Measurements from ENCODE around the gene ANKRD13D.

ANKRD13D gene

DNA sequence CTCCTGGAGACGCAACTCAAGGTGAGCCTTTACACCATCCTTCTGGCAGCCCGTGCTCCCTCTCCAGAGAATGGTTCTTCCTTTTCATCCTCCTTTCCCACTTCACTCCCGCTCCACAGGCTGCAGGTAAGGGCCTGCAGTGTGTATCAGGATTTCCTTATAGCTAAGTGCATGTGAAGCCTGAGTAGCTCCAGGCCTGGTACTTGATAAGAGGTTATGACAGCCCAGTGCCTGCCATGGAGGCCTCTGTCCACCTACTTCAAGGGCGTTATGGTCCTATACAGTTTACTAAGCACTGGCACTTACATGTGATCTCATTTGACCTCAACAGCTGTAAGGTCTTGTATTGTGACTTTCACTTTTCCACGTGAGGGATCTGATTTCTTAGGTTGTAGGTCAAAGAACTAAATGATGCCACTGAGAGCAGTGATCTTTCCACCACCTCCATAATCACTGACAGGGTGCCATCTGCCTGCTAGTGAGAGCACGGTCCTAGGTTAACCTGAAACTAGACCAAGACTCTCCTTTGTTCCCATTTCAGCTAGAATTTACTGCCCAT lies 32.3 kb downstream of the ANKRD13D start:
- FAIRE-seq, result no peak

DNA sequence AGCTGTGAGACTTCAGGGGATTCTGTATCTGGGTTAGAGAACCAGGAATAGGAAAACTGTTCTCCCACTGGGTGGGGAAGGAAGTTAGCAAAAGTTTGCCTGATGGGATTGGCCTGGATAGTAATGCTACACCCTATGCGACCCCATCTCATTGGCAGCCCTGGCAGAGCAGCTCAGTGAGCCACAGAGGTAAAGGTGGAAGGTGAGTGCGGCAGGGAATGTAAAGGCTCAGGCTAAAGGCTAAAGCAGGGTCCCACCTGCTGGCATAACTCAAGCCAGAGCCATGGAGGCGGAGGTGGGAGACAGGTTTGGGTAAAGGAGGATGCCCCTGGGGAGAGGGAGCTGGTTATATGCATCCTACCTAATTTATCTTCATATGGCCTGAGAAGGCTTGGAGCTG lies 32.9 kb downstream of the ANKRD13D start:
- no peak for FAIRE-seq

GRCh38 chr11:67323526-67323925 lies 34.4 kb downstream of the ANKRD13D start:
- no peak for FAIRE-seq

- FAIRE-seq, result no peak
Observed at GRCh38 chr11:67332081-67332691, 43.1 kb downstream of the ANKRD13D start.

- FAIRE-seq, result no peak
Observed at GRCh38 chr11:67337257-67337656, 48.2 kb downstream of the ANKRD13D start.

DNA sequence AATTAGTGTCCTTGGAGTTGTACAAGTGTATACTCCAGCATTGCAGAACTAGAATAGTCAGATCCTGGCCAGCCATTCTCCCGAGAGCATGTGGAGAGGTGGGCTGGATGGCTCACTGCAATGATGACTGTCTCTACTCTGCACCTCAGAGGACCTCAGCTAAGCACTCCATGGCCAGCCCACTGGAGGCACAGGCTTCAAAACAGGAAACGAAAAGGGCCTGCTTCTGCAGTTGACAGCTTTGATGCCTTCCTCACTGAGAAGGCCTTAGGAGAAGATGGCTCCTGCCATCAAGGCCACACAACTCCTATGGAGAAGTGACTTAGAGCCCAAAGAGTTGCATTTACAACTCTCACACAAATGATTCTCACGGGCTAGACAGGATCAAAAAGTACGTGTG lies 55.2 kb downstream of the ANKRD13D start:
- FAIRE-seq, result no peak

- no peak for FAIRE-seq
Observed at GRCh38 chr11:67345247-67345919, 56.3 kb downstream of the ANKRD13D start.

DNA sequence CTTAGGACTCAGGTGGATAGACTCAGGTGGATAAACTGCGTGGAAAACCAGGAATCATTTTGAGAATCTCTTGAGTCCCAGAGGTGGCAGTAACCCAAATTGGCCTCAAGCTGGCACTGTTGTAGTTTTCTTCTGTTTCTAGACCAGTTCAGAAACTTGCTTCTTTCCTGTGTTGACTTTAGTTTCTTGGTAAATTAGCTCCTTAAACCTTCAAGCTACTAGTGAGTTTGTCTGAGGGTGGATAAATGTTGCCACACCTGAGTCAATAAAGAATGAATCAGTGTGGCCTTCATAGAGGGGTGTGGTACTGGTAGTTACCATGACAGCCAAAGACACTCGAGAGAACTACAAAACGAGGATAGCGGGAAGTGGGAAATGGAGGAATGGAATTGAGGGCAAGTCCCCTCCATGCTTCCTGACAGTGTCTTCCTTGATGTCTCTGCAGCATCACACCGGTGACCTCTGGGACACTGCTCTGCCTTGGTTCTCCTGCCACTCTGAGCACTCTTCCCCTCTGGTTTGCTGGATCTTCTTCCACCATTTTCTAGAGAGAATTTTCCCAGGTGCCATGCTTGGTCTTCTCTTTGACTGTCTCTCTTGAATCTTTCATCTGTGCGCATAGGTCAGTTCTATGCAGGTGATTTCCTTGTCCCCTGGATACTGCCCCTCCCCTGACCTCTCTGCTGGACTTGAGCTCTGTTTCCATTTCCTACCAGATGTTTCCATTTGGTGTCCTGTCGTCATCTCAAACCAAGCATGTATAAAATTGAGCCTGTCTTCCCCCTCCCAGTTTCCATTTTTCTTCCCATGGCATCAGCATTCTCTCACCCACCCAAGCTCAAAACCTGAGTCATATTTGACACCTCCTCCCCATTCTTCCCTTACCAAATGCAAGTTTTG lies 57.1 kb downstream of the ANKRD13D start:
- peak; percentile 28 for FAIRE-seq

- no peak for FAIRE-seq
Observed at GRCh38 chr11:67347964-67348749, 59.1 kb downstream of the ANKRD13D start.

DNA sequence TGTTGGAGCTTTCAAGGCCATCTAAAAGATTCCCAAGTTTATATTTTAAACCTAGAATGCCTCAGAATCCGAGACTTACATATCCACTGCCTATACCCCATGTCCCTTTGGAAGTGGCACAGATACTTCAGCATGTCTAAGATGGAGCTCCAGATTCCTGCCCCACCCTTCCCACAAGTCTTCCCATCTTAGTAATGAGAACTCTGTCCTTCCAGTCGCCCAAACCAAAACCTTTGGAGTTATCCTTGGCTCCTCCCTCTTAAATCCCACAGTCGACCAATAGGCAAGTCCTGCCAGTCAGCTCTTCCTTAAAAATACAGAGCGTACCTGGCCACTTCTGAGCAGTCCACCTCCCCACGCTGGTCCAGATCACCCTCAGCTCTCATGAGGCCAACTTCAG lies 59.9 kb downstream of the ANKRD13D start:
- no peak for FAIRE-seq

- FAIRE-seq, result no peak
Observed at GRCh38 chr11:67349457-67349856, 60.4 kb downstream of the ANKRD13D start.

GRCh38 chr11:67349928-67350465 lies 60.9 kb downstream of the ANKRD13D start:
- no peak for FAIRE-seq

GRCh38 chr11:67351275-67352005 lies 62.3 kb downstream of the ANKRD13D start:
- no peak for FAIRE-seq
